GM12801 (cell line): Measurements from ENCODE around the gene NARS2.

ENCODE experiments used
- CTCF ChIP-seq: IDR thresholded peaks from one replicate; pipeline ENCODE4 v1.5.1; 2011; ENCODE audit warnings: control low read depth; ENCODE audit not compliant: insufficient read length; ENCODE audit errors: extremely low read depth

NARS2 gene

GRCh38 chr11:78469896-78470295 lies 104.8 kb downstream of the NARS2 start:
- no peak for TF ChIP-seq CTCF

DNA sequence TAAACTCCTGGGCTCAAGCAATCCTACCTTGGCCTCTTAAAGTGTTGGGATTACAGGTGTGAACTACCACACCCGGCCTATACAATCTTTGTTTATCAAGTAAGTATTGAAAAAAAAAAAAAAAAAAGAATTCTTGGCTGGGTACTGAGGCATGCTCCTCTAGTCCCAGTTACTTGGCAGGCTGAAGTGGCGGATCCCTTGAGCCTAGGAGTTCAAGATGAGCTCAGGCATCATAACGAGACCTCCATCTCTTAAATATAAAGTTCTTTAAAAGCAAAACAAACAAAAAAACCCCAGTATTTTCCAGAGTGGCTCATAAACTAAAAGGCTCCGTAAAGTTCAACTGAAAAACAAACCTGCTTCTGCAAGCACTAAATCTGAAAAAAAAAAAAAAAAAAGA lies 106.7 kb downstream of the NARS2 start:
- no peak for TF ChIP-seq CTCF

DNA sequence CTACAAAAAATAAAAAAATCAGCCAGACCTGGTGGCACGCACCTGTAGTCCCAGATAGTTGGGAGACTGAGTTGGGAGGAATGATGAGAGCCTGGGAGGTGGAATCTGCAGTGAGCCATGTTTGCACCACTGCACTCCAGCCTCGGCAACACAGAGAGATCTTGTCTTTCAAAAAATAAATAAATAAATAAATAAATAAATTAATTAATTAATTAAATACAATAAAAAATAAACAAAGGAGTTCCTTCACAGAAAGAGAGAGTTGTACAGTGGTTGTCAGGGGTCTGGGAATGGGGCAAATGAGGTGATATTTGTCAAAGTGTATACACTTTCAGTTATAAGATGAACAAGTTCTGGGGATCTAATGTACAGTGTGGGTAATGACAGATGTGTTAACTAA lies 107.3 kb downstream of the NARS2 start:
- TF ChIP-seq CTCF, result no peak

GRCh38 chr11:78465169-78465942 lies 109.3 kb downstream of the NARS2 start:
- TF ChIP-seq CTCF, result no peak

GRCh38 chr11:78460471-78460870 lies 114.2 kb downstream of the NARS2 start:
- TF ChIP-seq CTCF, result no peak

DNA sequence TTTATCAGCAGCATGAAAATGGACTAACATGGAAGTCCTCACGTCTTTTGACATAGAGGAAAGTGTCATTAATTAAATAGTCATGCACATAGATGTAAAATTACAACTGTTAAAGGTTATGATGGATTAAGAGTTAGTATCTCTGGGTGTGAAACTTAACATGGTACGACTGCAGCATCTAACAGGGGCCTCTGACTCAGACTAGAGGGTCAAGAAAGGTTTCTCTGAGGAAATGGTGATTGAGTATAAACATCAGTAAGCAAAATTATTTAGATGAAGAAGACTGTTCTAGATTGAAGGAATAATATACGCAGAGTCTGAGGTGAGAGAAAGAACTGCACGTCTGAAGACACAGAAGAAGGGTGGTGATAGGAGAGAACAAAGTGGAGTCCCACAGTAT lies 114.9 kb downstream of the NARS2 start:
- TF ChIP-seq CTCF, result no peak

DNA sequence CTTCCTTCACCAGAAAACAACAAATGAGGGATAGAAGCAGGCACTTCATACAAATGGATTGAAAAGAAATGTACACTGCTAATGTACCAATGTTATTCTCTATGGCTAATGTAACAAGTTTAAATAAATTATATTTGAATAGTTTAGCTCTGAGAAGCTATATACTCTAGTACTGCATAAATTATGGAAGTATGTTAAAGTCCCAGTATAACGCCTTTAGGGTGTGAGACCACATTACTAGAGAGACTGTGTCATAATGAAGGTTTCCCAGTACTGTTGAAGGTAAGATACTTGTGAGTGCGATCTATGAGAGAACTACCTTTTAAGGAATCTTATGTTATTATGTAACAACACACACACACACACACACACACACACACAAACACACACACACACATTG lies 117.2 kb downstream of the NARS2 start:
- TF ChIP-seq CTCF, result no peak
